ENCODE measurements around the gene IL6R.
A peak's percentile ranks its signal among the peaks of the same experiment; 100 is the strongest.
"Not testable (repeated sequence)": the region's sequence is repeated elsewhere in the genome, so short reads cannot be mapped to it uniquely, and the experiment has no call there.

Gene IL6R

DNA sequence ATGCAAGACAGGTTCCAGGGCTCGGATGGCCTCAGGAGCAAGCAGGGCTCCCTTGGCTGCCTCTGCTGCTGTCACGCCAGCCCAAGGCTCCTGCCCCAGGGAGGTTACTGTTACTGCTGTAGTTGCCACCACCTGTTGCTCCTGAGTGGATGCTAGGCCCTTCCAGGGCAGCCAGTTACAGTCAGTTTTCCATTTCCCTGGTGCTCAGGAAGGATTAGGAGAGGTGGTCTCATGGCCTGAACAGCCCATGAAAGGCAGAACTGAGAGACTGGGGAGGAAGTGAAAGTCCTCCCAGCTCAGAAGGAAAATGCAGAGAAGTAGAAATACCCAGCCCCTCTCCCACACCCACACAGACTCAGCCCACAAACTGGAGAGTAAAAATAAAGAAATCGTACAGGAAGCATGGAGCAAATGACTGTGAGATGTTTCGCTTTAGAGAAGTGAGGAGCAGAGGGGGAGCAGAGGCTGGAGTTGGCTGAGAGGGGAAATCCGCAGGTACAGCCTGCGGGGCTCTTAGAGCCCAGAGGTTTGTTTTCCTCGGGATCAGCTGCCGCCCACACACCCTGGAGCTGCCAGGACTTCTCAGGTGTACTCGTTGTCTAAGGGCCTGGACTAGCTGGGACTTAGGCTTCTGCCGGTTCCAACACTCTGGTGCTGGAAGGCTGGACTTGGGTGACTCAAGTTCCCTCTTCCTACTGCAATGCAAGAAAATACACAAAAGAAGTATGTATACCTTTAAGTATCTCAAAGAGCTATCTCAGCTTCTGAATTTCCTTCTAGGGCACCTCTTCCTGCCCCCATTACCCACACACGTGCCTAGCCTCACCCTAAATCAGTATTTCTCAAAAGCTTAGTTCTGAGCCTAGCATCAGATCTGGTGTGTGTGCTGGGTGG, 2.3 kb downstream of the IL6R start:
- DNase-seq = peak; percentile 52 to 61

DNA sequence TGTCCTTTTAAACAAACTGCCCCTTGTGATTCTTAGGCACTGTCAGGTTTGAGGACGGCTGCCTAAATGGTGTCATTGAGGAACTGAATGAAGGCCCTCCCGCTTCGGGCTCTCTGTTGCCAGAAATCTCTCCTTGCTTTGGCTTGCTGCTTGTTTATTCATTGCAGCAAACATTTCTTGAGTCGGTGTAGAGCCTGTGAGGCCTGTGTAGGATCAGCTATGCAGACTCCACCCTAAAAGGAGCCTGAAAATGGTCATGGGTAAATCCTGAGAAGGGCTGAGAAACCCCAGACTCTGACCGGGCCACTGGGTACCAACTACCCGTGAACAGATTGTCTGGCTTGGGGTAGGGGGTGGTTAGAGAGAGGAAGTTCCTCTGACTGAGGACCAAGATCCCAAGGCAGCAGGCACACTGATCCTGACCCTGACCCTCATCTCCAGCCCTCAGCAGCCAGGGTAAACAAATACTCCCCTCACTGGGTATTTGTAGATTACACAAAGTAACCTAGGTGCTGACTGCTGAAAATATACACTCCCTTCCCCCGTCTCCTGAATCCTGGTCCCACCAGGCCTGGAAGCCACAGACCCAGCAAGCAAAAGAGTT, 3.1 kb downstream of the IL6R start:
- DNase-seq = no peak

DNA sequence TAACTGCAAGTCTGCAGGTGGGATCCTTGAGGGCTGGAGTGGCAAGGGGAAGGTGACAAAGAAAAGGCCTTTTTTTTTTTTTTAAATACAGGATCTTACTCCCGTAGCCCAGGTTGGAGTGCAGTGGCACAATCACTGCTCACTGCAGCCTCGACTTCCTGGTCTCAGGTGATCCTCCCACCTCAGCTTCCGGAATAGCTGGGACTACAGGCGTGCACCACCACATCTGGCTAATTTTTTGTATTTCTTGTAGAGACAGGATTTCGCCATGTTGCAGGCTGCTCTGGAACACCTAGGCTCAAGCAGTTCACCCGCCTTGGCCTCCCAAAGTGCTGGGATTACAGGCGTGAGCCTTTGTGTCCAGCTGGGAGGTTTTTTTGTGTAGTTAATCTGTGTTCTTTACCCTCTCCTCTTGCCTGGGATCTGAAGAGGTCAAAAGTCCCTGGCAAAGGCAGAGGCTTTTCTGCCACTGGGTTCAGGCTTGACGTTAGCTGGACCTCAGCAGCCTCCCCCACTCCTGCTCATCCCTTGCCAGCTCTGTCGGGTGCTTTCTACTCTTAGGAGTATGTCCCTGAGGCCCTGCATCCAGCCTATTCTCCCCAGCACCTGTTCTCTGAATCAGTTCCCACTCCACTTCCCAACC, 5.2 kb downstream of the IL6R start:
- DNase-seq = no peak

DNA sequence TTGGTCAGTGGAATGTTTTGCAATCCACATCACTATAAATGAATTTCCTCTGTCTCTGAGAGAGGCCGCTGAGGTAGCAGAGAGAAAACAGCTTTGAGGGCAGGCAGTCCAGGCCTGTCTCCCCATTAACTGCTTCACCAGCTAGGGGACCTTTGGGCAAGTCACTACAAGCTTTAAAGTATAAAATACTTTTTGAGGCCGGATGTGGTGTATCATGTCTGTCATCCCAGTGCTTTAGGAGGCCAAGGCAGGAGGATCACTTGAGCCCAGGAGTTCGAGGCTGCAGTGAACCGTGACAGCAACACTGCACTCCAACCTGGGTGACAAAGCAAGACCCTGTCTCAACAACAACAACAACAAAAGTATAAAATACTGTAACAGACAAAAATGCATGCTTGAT, 6.4 kb downstream of the IL6R start:
- DNase-seq = no peak

DNA sequence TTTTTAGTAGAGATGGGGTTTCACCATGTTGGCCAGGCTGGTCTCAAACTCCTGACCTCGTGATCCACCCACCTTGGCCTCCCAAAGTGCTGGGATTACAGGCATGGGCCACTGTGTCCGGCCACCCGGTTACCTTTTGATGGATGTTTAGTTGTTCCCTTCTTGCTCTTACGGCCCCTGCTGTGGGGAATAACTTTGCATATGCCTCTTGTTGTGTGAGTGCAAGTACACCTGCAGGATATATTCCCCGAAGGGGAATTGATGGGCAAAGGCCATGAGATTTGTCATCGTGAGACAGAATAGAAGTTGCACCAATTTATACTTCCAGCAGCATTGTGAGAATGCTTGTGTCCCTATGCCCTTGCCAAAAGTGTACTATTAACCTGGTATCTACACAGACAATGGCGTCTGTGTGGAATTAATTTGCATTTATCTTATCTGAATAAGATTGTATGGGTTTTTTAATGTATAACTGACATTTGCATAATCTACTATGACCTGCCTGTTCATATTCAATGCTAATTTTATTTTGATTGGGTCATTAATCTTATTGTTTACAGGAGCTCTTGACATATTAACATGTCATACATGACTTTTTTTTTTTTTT, 8.1 kb downstream of the IL6R start:
- no peak for DNase-seq

DNA sequence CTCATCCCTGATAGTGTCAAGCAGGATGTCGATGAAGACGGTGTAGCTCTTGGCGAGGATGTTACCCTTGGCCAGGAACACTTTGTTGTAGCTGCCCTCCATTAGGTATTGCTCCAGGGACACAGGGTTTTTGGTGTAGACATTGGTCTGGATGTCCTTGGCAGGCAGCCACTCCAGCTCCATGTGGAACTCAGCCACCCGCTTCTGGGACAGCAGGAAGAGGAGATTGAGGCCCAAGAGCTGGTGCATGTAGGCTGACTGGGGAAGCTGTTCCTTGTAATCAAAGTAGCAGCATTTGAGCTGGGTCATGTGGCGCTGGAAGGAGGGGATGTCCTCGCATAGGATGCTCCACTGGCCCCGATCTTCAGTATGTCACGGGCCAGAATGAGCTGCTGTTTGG, 9.5 kb downstream of the IL6R start:
- no peak for DNase-seq

DNA sequence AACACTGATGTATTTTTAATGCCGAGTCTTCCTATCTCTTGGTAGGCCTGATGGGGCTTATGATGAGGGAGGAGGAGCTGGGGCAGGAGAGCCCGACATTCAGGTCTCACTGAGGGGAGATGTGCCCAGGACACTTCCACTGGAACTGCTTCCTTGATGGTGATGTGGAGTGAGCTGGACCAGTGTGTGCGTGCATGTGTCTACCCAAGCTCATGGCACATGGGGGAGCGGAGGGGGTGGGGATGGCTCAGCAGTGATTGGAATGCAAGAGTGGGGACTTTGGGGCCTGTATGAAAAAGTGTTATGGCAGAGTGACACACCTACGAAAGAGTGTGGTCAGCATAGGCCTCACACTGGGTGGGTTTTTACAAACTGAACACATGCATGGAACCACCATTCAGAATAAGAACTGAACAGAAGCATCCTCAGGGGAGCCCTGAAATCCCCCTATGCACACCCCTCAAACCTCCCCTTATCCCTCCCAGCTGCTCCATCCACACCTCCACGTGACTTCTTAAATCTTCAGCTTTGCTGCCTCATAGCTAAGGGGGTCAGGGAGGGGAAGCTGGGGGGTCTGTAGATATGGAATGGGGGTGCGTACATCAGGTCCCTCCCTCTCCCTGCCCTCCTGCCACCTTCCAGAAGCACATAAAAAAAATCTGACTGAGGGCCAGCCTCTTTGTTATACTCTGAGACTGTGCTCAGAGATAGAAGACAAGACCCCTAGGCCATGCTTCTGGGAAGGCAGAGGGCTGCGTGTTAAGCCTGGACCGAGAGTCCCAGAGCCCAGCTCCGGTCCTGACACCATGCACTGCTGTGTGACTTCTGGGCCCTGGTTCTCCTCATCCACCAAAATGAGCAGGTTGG, 11.6 kb downstream of the IL6R start:
- no peak for DNase-seq

DNA sequence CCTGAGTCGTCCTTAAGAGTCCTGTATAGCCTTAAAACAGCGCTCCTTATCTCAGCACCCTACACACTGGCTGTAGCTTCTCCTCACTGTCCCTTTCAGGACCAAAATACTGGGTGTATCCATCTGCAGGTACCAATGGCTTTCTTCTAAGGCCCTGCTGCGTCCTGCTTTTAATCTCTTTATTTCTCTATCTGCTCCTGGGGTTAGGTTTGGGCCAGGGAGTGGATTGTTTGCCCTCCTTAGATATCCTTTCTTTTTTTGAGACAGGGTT, 12.1 kb downstream of the IL6R start:
- DNase-seq = no peak

DNA sequence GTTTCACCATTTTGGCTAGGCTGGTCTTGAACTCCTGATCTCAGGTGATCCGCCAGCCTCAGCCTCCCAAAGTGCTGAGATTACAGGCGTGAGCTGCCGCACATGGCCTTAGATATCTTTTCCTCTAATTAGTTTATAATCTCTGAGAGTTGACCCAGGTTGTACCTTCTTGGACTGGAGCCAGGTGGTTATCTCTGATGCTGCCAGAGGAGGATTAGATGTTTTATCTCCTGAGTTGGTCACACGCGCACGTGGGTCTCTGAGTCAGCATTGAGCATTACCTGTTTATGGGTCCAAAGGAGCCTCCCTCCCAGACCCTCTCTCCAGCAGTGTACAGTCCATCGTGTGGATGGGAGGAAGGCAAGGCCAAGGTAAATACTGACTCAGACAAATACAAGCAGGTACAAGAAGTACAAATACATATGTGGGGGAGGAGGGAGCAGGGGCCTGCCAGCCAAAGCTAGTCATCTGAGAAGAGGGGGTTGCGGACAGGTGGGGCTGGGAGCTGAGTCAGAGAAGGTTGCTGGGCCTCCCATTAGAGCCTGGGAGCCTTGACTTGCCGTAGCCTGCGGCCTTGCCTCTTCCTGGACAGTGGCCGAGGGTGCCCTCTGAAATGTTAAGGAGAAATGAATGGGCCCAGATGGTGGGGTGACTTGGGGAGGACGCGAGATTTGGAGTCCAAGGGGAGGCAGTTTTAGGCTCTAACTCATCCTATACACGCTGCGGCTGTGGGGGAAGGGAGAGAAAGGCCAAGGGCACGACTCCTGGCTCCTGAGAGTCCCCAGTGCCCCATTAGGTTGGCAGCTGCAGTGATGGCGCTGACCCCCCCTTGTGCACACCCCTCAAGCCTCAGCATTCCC, 13.1 kb downstream of the IL6R start:
- peak in 1 of 2 donors; percentile 43 for DNase-seq

DNA sequence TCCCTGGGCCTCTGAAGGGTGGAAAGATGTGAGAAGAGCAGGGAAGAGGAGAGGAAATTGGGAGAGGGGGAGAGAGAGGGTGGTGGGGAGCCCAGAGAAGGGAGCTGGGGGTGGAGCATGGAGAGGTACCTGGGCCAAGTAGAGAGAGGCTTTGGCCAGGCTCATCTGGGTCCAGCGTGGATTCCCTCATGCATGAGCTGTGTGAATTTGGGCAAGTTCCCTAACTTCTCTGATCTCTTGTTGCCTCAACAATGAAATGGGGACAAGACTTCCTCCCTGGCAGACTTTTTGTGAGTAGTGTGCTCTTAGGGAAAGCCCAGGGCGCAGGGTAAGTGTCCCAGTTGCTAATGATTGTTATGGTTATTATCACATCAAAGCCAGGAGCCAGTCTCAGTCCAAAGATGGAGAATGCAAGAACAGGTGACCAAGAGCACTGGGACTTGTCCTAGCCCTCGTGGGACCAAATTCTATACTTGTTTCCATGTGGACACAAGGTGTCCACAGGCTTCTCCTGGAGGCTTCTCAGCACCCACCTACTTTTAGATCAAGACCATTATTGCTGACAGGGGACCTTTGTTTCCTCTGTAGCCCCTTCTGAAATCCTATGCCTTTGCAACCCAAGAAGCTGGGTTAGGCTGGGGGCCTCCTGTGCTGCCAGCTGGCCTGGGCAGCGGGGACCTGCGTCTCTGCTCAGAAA, 13.9 kb downstream of the IL6R start:
- DNase-seq = no peak

DNA sequence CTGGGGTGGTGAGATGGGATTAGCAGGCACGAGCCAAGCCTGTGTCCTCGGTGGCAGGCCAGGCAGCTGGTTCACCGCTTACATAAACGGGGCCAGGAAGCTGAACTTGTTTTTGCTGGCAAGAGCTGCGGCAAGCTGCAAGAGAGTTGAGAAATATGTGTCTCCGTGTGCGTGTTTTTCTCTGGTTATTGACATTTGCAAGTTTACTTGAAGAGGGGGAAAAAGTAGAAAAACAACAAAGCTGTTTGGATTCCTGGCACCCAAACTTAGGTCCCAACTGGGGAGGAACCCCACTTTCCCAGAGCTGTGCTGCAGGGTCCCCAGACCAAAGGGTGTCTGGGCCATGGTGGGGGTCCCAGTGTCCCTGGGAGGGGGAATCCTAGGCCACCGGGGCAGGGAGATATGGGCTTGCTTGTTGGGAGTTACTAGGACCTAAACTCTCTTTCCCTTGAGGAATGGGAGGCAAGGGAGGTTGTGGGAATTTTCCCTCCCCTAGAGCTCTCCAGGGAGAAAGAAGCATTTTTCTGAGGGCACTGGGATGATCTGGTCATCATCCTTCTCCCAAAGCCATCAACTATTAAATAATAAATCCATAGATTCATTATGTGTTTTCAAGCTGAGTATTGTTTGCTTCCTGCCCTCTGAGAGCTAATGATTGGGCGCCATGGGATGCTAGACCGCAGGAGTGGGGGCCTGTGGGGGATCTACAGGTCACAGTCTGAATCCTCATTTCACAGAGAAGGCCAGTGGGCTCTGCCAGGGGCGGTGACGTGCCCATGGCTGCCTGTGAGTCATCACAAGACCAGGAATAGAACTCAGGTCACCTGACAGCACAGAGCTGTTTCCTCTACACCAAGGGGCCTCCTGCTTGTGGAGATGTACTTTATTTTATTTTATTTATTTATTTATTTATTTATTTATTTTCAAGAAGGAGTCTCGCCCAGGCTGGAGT, 14.8 kb downstream of the IL6R start:
- DNase-seq = peak; percentile 53 to 58

DNA sequence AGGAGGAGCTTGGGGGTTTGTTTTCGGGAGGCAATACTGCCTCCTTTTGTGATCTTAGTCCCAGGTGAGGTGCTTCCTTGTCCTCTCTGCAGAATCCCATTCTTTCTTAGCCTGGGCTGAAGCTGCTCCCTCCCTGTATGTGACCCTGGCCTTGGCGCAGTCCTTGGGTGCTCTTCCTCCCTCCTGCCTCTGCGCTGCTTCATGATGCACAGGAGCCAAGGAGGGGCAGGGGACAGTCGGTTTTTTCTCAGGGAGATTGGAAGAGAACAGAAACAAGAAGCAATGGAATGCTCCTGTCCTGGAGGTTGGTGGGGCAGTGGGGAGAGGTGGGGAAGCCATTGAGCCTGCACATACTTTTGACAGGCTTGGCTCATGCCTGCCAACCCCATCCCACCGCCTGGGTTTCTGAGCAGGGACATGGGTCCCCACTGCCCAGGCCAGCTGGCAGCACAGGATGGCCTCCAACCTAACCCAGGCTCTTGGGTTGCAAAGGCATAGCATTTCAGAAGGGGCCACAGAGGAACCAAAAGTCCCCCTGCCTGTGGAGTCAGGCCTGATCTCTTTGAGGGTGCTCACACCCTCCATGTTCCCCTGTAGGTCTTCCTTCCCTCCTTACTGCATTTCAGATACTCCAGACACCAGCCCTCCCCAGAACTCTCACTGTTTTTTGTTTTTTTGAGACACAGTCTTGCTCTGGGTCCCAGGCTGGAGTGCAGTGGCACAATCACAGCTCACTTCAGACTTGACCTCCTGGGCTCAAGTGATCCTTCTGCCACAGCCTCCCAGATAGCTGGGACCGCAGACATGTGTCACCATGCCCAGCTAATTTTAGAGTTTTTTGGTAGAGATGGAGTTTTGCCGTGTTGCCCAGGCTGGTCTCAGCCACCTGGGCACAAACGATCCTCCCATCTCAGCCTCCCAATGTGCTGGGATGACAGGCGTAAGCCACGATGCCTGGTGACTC, 16.1 kb downstream of the IL6R start:
- DNase-seq = no peak

DNA sequence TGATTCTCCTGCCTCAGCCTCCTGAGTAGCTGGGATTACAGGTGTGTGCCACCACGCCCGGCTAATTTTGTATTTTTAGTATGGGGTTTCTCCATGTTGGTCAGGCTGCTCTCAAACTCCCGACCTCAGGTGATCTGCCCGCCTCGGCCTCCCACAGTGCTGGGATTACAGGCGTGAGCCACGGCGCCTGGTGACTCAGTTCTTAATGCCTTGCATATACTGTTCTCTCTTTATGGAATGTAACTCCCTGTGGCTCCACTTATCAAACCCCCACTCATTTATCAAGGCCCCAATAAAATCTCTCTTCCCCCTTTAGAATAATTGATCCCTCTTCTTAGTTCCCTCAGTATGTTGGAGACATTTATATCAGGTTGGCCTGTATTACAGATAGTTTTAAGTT, 16.9 kb downstream of the IL6R start:
- DNase-seq = not testable (repeated sequence)

DNA sequence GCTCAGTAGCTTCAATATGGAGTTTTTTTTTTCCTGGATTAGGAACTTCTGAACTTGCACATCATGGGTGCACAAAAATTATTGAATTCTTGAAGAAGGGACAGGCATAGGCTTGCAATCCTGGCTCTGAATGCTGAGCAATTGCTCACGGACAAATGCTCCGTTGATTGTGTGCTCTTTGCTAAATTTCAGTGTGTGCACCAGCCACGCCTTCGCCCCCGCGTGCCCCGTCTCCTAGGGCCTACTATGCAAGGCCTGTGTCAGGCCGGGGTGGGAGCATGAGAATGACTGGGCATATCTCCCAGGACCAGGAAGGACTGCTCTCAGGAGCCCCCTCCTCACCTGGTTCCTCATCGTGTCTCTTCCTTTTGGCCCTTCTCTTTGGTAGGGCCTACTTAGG, 17.4 kb downstream of the IL6R start:
- DNase-seq = no peak

DNA sequence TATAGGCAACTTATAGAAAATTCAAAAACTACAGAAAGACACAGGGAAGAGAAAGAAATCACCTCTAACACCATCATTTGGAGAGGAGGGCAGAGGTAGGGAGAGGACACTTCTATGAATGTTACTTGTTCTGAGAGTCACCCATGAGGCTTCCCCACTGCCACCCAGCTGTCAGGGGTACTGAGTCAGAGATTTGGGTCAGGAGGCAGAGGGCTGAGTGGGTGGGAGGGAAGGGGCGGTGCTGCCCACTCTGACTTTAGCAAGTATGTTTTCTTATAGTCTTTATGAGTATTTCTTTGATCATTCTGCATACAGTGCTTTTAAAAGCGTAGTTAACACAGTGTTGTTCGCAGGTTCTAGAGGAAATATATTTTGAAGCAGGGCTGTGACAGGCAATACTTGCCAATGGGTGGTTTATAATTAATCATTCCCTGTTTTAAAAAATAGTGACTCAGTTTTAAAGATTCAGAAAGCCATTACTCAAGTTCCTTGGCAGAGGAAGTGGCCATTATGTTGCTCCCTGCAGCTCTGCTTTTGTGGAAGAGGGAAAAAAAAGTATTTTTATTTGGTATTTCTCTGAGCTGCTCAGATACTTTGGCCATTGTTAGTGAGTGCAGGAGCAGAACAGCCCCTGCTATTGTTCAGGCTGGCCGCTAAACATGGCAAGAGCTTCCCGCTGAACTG, 18.3 kb downstream of the IL6R start:
- peak; percentile 50 to 57 for DNase-seq

DNA sequence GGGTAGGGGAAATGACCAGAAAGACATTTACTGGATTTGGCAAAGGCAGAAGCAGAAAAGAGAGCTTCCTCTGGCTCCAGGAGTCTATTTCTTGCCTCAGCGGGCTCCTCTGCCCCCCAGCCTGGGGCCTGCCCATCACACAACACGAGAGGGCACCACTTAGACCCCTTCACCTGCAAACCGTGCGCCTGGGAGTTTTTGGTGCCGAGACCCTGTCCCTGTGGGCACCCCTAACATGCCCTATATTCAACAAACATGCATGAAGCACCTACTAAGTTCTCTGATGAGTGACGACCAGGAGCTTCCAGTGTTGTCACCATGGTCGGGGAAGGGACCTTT, 18.8 kb downstream of the IL6R start:
- no peak for DNase-seq

DNA sequence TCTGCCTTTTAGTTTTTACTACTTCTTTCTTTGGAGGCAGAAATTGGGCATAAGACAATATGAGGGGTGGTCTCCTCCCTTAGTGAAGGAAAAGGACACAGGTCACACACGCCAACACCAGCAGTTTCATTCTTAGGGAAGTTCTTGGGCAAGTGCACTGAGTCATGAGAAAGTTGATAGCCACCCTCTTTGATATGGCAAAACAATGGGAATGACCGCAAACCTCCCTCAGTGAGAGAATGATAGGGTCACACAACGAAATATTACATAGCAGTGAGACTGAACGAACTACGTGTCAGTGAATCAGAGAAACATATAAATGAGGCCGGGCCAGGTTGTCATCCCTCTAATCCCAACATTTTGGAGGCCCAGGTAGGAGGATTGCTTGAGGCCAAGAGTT, 20.0 kb downstream of the IL6R start:
- DNase-seq = no peak
